ENCODE measurements around the gene UROD. TPM values are rescaled to one million over a fixed set of nuclear protein-coding genes. Genes with fewer than 3 reads are reported as not detected.
"Not testable (repeated sequence)": the region's sequence is repeated elsewhere in the genome, so short reads cannot be mapped to it uniquely, and the experiment has no call there.

The UROD gene
- total RNA-seq, 1 experiment from 2014 or later, result 133 TPM

- no peaks in the 10 kb centered on the region for H3K9me3 ChIP-seq
- H3K36me3 ChIP-seq, result peaks cover 12% of the 10 kb centered on the region
- peak; percentile 53 for DNase-seq
- no peak overlapping the region for H3K4me3 ChIP-seq
- H3K27me3 ChIP-seq, result no peaks in the 10 kb centered on the region
Observed at GRCh38 chr1:45018599-45019230, 6.7 kb downstream of the UROD start.

- Histone ChIP-seq H3K9me3 (no peaks in the 10 kb centered on the region), H3K4me3 (no peak overlapping the region), H3K27me3 (no peaks in the 10 kb centered on the region), H3K36me3 (no peaks in the 10 kb centered on the region)
- DNase-seq, result no peak
Observed at GRCh38 chr1:45023663-45024062, 11.6 kb downstream of the UROD start.

DNA sequence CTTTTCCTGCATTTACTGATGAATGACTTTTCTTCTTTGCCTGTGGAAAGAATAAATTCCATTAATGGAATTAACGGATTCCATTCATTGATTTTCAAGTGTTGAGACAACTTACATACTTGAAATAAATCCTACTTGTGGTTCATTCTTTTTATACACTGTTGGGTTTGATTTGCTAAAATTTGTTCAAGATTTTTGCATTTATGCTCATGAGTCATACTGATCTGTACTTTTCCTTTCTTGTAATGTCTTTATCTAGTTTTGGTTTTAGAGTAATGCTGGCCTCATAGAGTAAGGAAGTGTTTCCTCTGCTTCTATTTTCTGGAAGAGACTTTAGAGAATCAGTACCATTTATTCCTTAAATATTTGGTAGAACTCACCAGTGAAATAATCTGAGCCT is 14.4 kb downstream of the UROD start:
- Histone ChIP-seq H3K4me3 (no peak overlapping the region), H3K36me3 (no peaks in the 10 kb centered on the region), H3K9me3 (no peaks in the 10 kb centered on the region), H3K27me3 (no peaks in the 10 kb centered on the region)
- no peak for DNase-seq

- no peak overlapping the region for H3K4me3 ChIP-seq
- DNase-seq, result no peak
- H3K36me3 ChIP-seq, result no peaks in the 10 kb centered on the region
- no peaks in the 10 kb centered on the region for H3K27me3 ChIP-seq
- H3K9me3 ChIP-seq, result no peaks in the 10 kb centered on the region
Observed at GRCh38 chr1:45032837-45033236, 20.8 kb downstream of the UROD start.

GRCh38 chr1:45033356-45033755 is 21.3 kb downstream of the UROD start:
- Histone ChIP-seq H3K27me3 (no peaks in the 10 kb centered on the region), H3K36me3 (no peaks in the 10 kb centered on the region), H3K9me3 (no peaks in the 10 kb centered on the region), H3K4me3 (no peak overlapping the region)
- no peak for DNase-seq

GRCh38 chr1:45035631-45036301 is 23.7 kb downstream of the UROD start:
- H3K4me3 ChIP-seq, result no peak overlapping the region
- no peaks in the 10 kb centered on the region for H3K36me3 ChIP-seq

GRCh38 chr1:45037456-45037855 is 25.4 kb downstream of the UROD start:
- DNase-seq, result no peak
- no peak overlapping the region for H3K4me3 ChIP-seq
- H3K9me3 ChIP-seq, result no peaks in the 10 kb centered on the region
- no peaks in the 10 kb centered on the region for H3K36me3 ChIP-seq
- H3K27me3 ChIP-seq, result no peaks in the 10 kb centered on the region

More at GRCh38 chr1:45035631-45036301, 23.7 kb downstream of the UROD start:
- H3K27me3 ChIP-seq, result no peaks in the 10 kb centered on the region
- DNase-seq, result no peak
- H3K9me3 ChIP-seq, result no peaks in the 10 kb centered on the region

DNA sequence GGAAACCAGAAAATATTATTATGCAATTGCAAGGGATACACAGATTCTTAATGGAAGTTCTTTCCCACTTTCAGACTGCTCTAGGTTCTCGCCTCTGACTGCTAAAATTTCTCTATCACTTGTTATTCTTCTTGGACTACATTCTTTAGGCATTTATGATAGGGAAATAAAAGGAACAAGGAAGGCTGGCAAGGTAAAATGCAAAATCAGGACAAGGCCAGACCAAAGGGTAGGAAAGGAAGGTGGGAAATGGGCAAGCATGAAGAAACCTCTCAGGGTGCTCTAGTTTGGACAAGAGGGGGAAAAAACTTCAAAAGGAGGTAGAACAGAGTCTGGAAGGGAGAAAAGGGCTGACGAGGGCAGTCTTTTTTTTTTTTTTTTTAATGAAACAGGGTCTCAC is 26.2 kb downstream of the UROD start:
- DNase-seq, result no peak
- Histone ChIP-seq H3K27me3 (no peaks in the 10 kb centered on the region), H3K4me3 (no peak overlapping the region), H3K9me3 (no peaks in the 10 kb centered on the region), H3K36me3 (no peaks in the 10 kb centered on the region)

DNA sequence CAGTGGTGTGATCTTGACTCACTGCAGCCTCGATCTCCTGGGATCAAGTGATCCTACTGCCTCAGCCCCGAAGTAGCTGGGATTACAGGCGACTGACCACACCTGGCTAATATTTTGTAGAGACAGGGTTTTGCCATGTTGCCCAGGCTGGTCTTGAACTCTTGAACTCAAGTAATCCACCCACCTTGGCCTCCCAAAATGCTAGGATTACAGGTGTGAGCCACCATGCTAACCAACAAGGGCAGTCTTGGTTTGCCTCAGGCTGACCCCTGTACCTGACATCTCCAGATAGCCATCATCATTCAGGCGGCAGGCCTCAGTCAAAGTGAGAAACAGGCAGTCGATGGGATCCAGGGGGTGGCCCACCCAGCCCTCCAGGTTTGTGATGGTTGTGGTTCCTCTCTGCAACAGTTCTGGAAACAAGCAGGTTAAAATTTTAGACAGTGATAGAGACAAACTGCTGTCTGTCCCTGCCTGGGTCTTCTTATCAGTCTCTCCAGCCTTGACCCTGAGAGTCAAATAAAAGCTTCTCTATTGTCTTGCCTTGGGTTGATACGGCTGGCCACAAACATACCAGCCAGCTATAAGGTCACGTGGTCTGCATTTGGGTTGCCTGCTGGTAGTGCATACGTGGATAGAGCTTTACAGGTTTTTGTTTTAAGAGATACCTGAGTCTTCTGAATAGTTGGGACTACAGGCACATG is 26.8 kb downstream of the UROD start:
- Histone ChIP-seq H3K9me3 (no peaks in the 10 kb centered on the region), H3K36me3 (no peaks in the 10 kb centered on the region), H3K4me3 (no peak overlapping the region), H3K27me3 (no peaks in the 10 kb centered on the region)
- no peak for DNase-seq

GRCh38 chr1:45040297-45040696 is 28.2 kb downstream of the UROD start:
- Histone ChIP-seq H3K4me3 (no peak overlapping the region), H3K36me3 (no peaks in the 10 kb centered on the region), H3K9me3 (no peaks in the 10 kb centered on the region), H3K27me3 (no peaks in the 10 kb centered on the region)
- DNase-seq, result no peak

DNA sequence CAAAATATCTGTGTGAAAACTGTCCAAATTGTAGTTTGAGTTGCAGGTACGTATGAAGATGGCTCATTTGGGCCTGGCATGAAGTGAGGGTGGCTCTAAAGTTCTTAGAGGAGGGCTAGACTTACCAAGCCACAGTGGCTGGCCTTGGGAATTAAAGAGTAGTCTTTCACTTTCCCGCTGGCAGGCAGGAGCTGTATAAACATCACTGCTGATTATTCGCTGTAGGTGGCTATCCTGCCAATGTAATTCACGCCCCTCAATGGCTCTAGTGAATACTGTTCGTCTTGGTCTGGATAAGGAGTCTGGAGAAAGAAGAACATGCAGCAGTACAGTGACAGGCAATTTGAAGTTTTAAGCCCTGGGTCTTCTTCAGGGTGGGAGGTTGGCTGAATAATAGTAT is 31.0 kb downstream of the UROD start:
- Histone ChIP-seq H3K36me3 (no peaks in the 10 kb centered on the region), H3K4me3 (no peak overlapping the region), H3K9me3 (no peaks in the 10 kb centered on the region), H3K27me3 (no peaks in the 10 kb centered on the region)
- no peak for DNase-seq

DNA sequence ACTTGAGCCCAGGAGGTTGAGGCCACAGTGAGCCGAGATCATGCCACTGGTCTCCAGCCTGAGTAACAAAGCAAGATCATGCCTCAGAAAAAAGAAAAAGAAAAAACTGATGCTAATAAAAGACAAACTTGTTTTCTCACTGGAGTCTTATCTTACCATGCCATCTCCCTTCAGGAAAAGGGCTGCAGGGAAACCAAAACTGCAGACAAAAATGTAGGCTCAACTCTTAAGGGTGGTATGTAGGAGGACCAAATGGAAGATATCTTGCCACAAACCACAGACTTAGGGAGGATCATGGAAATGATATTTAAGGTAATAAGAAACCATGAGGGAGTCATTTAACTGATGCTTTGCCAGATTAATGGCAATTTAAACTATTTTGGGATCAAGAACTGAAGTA is 32.9 kb downstream of the UROD start:
- no peak for DNase-seq
- Histone ChIP-seq H3K9me3 (no peaks in the 10 kb centered on the region), H3K27me3 (no peaks in the 10 kb centered on the region), H3K36me3 (no peaks in the 10 kb centered on the region), H3K4me3 (no peak overlapping the region)

DNA sequence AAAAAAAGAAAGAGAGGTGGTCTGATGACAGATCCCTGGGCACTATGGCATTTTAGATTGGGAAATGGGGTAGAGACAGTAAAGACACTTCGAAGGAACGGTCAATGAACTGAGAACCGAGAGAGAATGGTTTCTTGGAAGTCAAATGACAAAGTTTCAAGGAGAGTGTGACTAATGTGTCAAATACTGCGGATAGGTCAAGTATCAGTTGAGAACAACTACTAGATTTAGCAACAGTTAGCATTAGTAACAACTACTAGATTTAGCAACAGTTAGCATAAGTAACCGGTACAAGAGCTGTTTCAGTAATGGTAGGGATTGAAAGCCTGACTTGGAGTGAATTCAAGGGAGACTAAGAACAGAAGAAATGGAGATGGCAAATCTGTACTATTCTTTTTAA is 35.0 kb downstream of the UROD start:
- Histone ChIP-seq H3K4me3 (no peak overlapping the region), H3K9me3 (no peaks in the 10 kb centered on the region), H3K27me3 (no peaks in the 10 kb centered on the region), H3K36me3 (no peaks in the 10 kb centered on the region)
- DNase-seq, result no peak

DNA sequence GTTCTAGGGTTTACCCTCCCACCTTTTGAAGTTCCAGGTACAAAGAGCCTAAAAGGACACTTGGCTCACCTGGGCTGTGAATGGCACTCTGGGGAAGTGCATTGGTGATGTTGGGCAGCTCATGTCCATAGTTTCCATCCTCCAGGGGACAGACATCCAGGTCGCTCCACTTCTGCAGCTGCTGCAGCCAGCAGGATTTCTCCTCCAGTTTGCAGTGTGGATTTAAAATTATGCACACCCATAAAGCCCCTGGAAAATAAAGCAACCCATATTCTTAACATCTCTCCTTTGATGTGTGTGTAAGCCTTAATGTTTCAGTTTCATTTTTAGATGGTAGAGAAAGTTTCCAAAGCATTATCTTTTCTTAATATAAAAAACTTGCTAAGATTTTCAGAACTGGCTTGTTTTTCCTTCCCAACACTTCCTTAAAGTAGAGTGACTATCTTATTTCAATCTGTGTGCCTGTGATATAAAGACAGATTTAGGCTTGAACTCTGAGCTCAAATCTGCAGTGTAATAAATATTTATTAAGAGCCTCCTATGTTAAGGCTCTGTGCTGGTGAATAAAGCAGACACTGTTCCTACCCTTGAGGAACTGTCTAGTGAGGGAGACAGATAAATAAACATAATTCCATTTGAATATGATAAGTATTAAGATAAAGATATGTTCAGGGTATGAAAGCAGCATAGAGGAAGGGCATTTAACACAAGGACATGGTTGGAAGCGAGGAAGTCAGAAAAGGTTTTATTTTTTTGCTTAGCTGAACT is 39.1 kb downstream of the UROD start:
- Histone ChIP-seq H3K9me3 (no peaks in the 10 kb centered on the region), H3K36me3 (no peaks in the 10 kb centered on the region), H3K27me3 (no peaks in the 10 kb centered on the region), H3K4me3 (no peak overlapping the region)
- no peak for DNase-seq

DNA sequence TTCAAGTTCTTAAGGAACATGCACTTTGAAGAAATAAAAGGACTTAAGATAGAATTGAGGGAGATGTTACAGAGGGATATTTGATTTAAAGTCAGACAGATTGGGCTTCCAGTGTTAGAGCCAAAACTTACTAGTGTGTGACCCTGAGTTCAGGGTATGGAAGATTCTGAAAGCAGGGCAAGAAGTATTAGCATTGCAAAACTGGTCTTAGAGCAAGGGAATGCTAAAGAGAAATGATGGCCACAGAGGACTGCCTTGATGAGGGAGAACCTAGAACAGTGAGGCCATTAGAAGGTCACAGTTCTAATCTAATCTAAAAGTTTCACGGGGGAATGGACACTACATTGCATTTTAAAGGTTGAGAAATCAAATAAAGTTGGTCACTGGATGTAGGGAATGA is 45.5 kb downstream of the UROD start:
- Histone ChIP-seq H3K9me3 (no peaks in the 10 kb centered on the region), H3K36me3 (no peaks in the 10 kb centered on the region), H3K27me3 (no peaks in the 10 kb centered on the region), H3K4me3 (no peak overlapping the region)
- DNase-seq, result no peak

GRCh38 chr1:45059829-45060228 is 47.8 kb downstream of the UROD start:
- no peak for DNase-seq
- Histone ChIP-seq H3K27me3 (no peaks in the 10 kb centered on the region), H3K9me3 (no peaks in the 10 kb centered on the region), H3K4me3 (no peak overlapping the region), H3K36me3 (no peaks in the 10 kb centered on the region)

DNA sequence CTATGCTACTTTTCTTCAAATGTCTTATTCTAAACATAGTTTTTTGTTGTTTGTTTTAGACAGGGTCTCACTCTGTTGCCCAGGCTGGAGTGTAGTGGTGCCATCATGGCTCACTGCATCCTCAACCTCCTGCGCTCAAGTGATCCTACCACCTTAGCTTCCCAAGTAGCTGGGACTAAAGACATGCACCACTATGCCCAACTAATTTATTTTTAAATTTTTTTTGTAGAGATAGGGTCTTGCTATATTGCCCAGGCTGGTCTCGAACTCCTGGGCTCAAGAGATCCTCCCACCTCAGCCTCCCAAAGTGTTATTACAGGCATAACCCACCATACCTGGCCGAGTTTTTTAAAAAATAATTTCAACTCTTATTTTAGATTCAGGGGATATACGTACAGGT is 50.4 kb downstream of the UROD start:
- H3K4me3 ChIP-seq, DNase-seq, H3K27me3 ChIP-seq, H3K36me3 ChIP-seq, H3K9me3 ChIP-seq: not testable (repeated sequence)

Measured in MG63 (cell line).